Measurements from ENCODE around the gene SGCD.
A peak's percentile ranks its signal among the peaks of the same experiment; 100 is the strongest.

The SGCD gene

DNA sequence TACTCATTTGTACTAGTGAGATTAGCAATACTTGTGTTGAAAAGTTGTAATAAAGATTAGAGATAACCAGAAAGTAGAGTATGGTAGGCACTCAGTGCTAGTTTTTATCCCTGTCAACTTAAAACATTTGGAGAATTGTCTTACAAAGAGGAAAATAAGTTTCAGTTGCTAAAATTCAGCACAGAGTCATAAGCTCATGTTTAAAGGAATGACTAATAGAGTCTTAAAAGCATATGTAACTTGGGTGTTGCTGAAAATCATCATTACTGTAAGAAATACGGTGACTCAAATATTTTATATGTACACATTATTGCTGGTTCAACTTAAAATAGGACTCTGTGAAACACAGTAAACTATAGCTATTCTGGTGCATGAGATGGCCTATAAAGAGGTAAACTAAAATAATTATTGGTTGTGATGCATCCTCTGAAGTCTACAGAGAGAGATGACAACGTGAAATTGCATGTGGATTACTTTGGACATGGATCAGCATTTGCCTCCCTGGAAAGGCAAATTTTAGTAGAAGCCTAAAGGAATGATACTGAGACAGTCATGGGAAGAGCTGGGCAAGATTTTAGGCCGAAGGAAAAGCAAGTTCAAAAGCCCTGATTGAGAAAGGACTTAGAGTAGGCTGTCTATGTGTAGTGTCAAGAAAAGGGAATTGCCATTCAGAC lies 34.6 kb downstream of the SGCD start:
- Histone ChIP-seq H3K4me1 (ENCODE audit: control insufficient read depth, insufficient read depth, low read length, poor library complexity, severe bottlenecking) (no peaks in the 10 kb centered on the region), H3K4me3 (ENCODE audit: extremely low read depth, insufficient read depth, low read length, poor library complexity, severe bottlenecking) (no peak overlapping the region), H3K36me3 (ENCODE audit: control insufficient read depth, insufficient read depth, low read length) (no peaks in the 10 kb centered on the region), H3K9me3 (ENCODE audit: control insufficient read depth, low read length) (no peaks in the 10 kb centered on the region), H3K27ac (ENCODE audit: low read depth, low read length, severe bottlenecking) (no peak overlapping the region)
- 76 to 92% methylated on average over 2 of the region's 3 CpGs for WGBS, 2 experiments (ENCODE audit: insufficient coverage in 2 of 2)

GRCh38 chr5:156363861-156364260 lies 36.9 kb downstream of the SGCD start:
- Histone ChIP-seq H3K27ac (ENCODE audit: low read depth, low read length, severe bottlenecking) (no peak overlapping the region), H3K36me3 (ENCODE audit: control insufficient read depth, insufficient read depth, low read length) (no peaks in the 10 kb centered on the region), H3K4me3 (ENCODE audit: extremely low read depth, insufficient read depth, low read length, poor library complexity, severe bottlenecking) (no peak overlapping the region), H3K4me1 (ENCODE audit: control insufficient read depth, insufficient read depth, low read length, poor library complexity, severe bottlenecking) (no peaks in the 10 kb centered on the region), H3K9me3 (ENCODE audit: control insufficient read depth, low read length) (no peaks in the 10 kb centered on the region)
- WGBS, 2 experiments (ENCODE audit: insufficient coverage in 2 of 2), result no CpG with 5 or more reads among the region's 2 CpGs

DNA sequence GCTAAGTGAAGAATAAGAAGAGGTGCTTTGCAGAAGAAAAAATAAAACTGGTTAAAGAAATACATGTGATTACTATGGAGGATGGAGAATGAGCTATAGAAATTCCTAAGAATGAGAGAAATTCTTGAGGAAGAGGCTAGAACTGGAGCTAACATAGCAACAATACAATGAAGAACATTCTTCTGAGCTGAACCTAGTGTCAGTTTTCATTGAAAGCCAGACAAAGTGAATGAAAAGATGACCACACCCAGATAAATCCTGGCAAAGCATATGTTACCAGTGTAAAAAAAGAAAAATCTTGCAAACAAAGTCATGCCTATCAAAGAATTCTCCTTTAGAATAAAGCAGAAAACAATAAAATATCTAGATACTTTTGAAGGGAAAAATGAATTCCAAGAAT lies 39.6 kb downstream of the SGCD start:
- Histone ChIP-seq H3K27ac (ENCODE audit: low read depth, low read length, severe bottlenecking) (no peak overlapping the region), H3K36me3 (ENCODE audit: control insufficient read depth, insufficient read depth, low read length) (no peaks in the 10 kb centered on the region), H3K4me3 (ENCODE audit: extremely low read depth, insufficient read depth, low read length, poor library complexity, severe bottlenecking) (no peak overlapping the region), H3K9me3 (ENCODE audit: control insufficient read depth, low read length) (no peaks in the 10 kb centered on the region), H3K4me1 (ENCODE audit: control insufficient read depth, insufficient read depth, low read length, poor library complexity, severe bottlenecking) (no peaks in the 10 kb centered on the region)

- H3K4me3 ChIP-seq (ENCODE audit: extremely low read depth, insufficient read depth, low read length, poor library complexity, severe bottlenecking), result no peak overlapping the region
- H3K9me3 ChIP-seq (ENCODE audit: control insufficient read depth, low read length), result no peaks in the 10 kb centered on the region
- H3K4me1 ChIP-seq (ENCODE audit: control insufficient read depth, insufficient read depth, low read length, poor library complexity, severe bottlenecking), result no peaks in the 10 kb centered on the region
- no peak overlapping the region for H3K27ac ChIP-seq (ENCODE audit: low read depth, low read length, severe bottlenecking)
- WGBS, 2 experiments (ENCODE audit: insufficient coverage in 2 of 2), result 60 to 83% methylated on average over 2 of the region's 3 CpGs
- no peaks in the 10 kb centered on the region for H3K36me3 ChIP-seq (ENCODE audit: control insufficient read depth, insufficient read depth, low read length)
Measured at GRCh38 chr5:156367597-156367996, 40.6 kb downstream of the SGCD start.

DNA sequence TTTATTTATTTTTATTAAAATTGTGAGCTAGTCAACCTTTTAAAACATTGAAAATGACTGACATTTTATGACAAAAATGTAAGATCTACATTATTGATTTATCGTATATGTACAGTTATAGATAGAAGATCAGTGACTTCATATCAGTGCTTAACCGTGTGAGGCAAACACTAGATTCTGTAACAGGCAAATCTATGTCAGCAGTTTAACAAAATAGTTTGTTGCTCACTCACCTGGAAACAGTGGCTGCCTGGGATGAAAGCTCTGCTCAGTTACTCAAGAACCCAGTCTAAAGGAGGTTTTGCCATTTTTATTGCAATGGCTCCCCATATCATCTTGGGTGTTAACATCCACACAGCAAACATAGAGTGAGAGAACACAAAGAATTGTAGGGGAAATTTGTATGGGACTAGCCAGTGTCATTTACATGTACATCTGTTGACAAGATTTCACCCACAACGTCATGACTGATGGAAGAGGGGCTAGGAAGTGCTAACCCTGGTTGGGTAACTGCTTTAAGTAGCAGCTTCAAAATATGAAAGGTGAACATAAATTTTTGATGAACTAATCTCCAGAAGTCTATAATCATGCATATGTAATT lies 49.0 kb downstream of the SGCD start:
- Histone ChIP-seq H3K4me3 (ENCODE audit: extremely low read depth, insufficient read depth, low read length, poor library complexity, severe bottlenecking) (no peak overlapping the region), H3K9me3 (ENCODE audit: control insufficient read depth, low read length) (no peaks in the 10 kb centered on the region), H3K27ac (ENCODE audit: low read depth, low read length, severe bottlenecking) (no peak overlapping the region), H3K36me3 (ENCODE audit: control insufficient read depth, insufficient read depth, low read length) (no peaks in the 10 kb centered on the region), H3K4me1 (ENCODE audit: control insufficient read depth, insufficient read depth, low read length, poor library complexity, severe bottlenecking) (no peaks in the 10 kb centered on the region)
- WGBS, 2 experiments (ENCODE audit: insufficient coverage in 2 of 2), result 86% methylated on average over 1 of the region's 3 CpGs; no CpG with 5 or more reads in 1 of the 2 experiments

DNA sequence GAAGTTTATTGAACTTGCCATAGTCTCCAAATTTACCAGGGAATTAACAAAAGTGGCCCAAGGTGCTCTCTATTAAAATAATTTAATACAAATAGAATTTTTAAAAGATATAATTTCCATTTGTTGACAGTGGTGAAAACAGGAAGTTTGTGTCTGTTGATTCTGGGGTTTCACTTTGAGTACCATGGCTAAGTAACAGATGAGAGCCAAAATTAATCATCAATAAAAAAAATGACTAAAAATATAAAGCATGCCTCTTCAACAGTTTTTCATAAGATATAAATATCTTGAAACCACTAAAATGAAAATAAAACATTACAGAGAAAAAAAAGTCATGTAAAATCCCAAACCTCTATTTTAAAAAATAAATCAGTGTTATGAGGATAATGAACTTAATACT lies 49.8 kb downstream of the SGCD start:
- Histone ChIP-seq H3K4me1 (ENCODE audit: control insufficient read depth, insufficient read depth, low read length, poor library complexity, severe bottlenecking) (no peaks in the 10 kb centered on the region), H3K9me3 (ENCODE audit: control insufficient read depth, low read length) (no peaks in the 10 kb centered on the region), H3K27ac (ENCODE audit: low read depth, low read length, severe bottlenecking) (no peak overlapping the region), H3K4me3 (ENCODE audit: extremely low read depth, insufficient read depth, low read length, poor library complexity, severe bottlenecking) (no peak overlapping the region), H3K36me3 (ENCODE audit: control insufficient read depth, insufficient read depth, low read length) (no peaks in the 10 kb centered on the region)

- H3K27ac ChIP-seq (ENCODE audit: low read depth, low read length, severe bottlenecking), result no peak overlapping the region
- H3K4me3 ChIP-seq (ENCODE audit: extremely low read depth, insufficient read depth, low read length, poor library complexity, severe bottlenecking), result no peak overlapping the region
- no peaks in the 10 kb centered on the region for H3K4me1 ChIP-seq (ENCODE audit: control insufficient read depth, insufficient read depth, low read length, poor library complexity, severe bottlenecking)
- H3K36me3 ChIP-seq (ENCODE audit: control insufficient read depth, insufficient read depth, low read length), result no peaks in the 10 kb centered on the region
- WGBS, 2 experiments (ENCODE audit: insufficient coverage in 2 of 2), result 80% methylated on average over 1 of the region's 2 CpGs; no CpG with 5 or more reads in 1 of the 2 experiments
- H3K9me3 ChIP-seq (ENCODE audit: control insufficient read depth, low read length), result no peaks in the 10 kb centered on the region
Measured at GRCh38 chr5:156378159-156378558, 51.2 kb downstream of the SGCD start.

DNA sequence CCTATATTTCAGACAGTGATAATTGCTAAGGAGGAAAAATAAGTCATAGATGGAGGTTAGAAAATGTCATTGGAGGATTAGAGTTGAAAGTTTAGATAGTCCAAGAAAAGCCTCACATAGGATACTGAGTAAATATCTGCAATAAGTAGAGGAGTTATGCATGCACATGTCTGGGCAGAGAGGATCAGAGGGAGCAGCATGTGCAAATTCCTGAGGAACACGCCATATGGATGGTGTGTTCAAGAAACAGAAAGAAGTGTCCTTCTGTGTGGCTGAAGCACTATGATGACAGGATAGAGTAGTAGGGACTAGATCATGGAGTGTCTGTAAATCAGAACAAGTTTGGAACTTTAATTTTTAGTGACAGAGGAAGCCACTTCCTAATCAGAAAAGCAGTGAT lies 52.2 kb downstream of the SGCD start:
- Histone ChIP-seq H3K4me3 (ENCODE audit: extremely low read depth, insufficient read depth, low read length, poor library complexity, severe bottlenecking) (no peak overlapping the region), H3K9me3 (ENCODE audit: control insufficient read depth, low read length) (no peaks in the 10 kb centered on the region), H3K27ac (ENCODE audit: low read depth, low read length, severe bottlenecking) (no peak overlapping the region), H3K36me3 (ENCODE audit: control insufficient read depth, insufficient read depth, low read length) (no peaks in the 10 kb centered on the region), H3K4me1 (ENCODE audit: control insufficient read depth, insufficient read depth, low read length, poor library complexity, severe bottlenecking) (no peaks in the 10 kb centered on the region)
- WGBS, 2 experiments (ENCODE audit: insufficient coverage in 2 of 2), result 95 to 100% methylated on average over 1 of the region's 1 CpG

DNA sequence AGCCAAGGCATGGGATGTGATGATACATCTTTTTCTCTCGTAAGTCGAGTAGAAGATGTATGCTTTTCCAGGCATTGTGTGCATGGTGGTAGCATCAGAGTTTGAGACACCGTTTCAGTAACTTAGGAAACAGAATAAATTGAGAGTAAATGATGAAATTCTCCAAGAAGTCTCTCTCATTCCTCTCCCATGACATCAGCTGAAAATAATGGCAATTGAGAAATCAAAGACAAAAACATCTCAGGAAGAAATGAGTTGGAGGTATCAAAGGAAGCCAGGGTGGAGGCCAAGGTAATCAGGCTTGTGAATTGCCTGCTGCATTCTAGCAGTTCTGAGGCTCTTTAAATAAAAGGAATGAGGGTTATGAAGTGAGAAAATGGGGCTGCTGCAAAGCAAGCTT lies 53.9 kb downstream of the SGCD start:
- WGBS, 2 experiments (ENCODE audit: insufficient coverage in 2 of 2), result 90 to 93% methylated on average over 2 to 3 of the region's 3 CpGs

GRCh38 chr5:156383510-156384265 lies 56.7 kb downstream of the SGCD start:
- no peak overlapping the region for H3K4me3 ChIP-seq (ENCODE audit: extremely low read depth, insufficient read depth, low read length, poor library complexity, severe bottlenecking)
- 83 to 90% methylated on average over 3 to 5 of the region's 5 CpGs for WGBS, 2 experiments (ENCODE audit: insufficient coverage in 2 of 2)
- H3K9me3 ChIP-seq (ENCODE audit: control insufficient read depth, low read length), result no peaks in the 10 kb centered on the region
- no peaks in the 10 kb centered on the region for H3K4me1 ChIP-seq (ENCODE audit: control insufficient read depth, insufficient read depth, low read length, poor library complexity, severe bottlenecking)
- no peaks in the 10 kb centered on the region for H3K36me3 ChIP-seq (ENCODE audit: control insufficient read depth, insufficient read depth, low read length)
- H3K27ac ChIP-seq (ENCODE audit: low read depth, low read length, severe bottlenecking), result no peak overlapping the region

More for the DNA sequence above, 53.9 kb downstream of the SGCD start:
- peak overlapping the region; percentile 6 for H3K27ac ChIP-seq (ENCODE audit: low read depth, low read length, severe bottlenecking)
- no peaks in the 10 kb centered on the region for H3K4me1 ChIP-seq (ENCODE audit: control insufficient read depth, insufficient read depth, low read length, poor library complexity, severe bottlenecking)
- no peaks in the 10 kb centered on the region for H3K36me3 ChIP-seq (ENCODE audit: control insufficient read depth, insufficient read depth, low read length)
- H3K9me3 ChIP-seq (ENCODE audit: control insufficient read depth, low read length), result no peaks in the 10 kb centered on the region
- H3K4me3 ChIP-seq (ENCODE audit: extremely low read depth, insufficient read depth, low read length, poor library complexity, severe bottlenecking), result no peak overlapping the region

DNA sequence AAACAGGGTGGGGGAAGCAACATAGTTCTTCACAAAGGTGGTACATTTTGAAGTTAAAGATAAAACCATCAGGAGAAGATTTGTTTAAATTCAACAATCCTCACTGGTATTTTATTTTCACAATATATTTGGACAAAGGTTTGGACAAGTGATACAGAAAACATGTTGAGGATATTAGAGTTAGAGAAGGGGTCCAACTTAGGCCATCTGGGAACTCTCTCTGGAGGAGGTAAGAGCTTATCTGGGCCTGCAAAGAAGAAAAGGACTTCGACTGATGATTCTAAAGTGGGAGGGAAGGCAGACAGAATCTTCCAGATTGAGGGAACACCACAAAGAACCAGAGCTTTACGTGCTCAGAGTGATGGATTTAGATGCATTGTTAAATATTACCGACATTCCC lies 58.5 kb downstream of the SGCD start:
- H3K9me3 ChIP-seq (ENCODE audit: control insufficient read depth, low read length), result no peaks in the 10 kb centered on the region
- no peaks in the 10 kb centered on the region for H3K36me3 ChIP-seq (ENCODE audit: control insufficient read depth, insufficient read depth, low read length)
- H3K4me1 ChIP-seq (ENCODE audit: control insufficient read depth, insufficient read depth, low read length, poor library complexity, severe bottlenecking), result no peaks in the 10 kb centered on the region
- no peak overlapping the region for H3K4me3 ChIP-seq (ENCODE audit: extremely low read depth, insufficient read depth, low read length, poor library complexity, severe bottlenecking)
- no peak overlapping the region for H3K27ac ChIP-seq (ENCODE audit: low read depth, low read length, severe bottlenecking)
- WGBS, 2 experiments (ENCODE audit: insufficient coverage in 2 of 2), result 45 to 100% methylated on average over 2 of the region's 3 CpGs

All from mesodermal cell (in vitro differentiated cells).